GM21737 (cell line): Measurements from ENCODE around the gene LCMT1.
"Not testable (repeated sequence)": the region's sequence is repeated elsewhere in the genome, so short reads cannot be mapped to it uniquely, and the experiment has no call there.

ENCODE experiments used
- ATAC-seq: cut with Tn5 transposase; IDR thresholded peaks from one replicate; pipeline ENCODE4 v1.9.1; 2021; ENCODE audit warnings: mild to moderate bottlenecking, moderate library complexity; ENCODE audit not compliant: unreplicated experiment

LCMT1 gene

GRCh38 chr16:25135254-25135878 lies 23.8 kb downstream of the LCMT1 start:
- no peak for ATAC-seq

- ATAC-seq: no peak
Measured at GRCh38 chr16:25138130-25138529, 26.6 kb downstream of the LCMT1 start.

GRCh38 chr16:25140459-25140858 lies 28.9 kb downstream of the LCMT1 start:
- ATAC-seq: no peak

GRCh38 chr16:25141648-25142047 lies 30.1 kb downstream of the LCMT1 start:
- ATAC-seq: no peak

- ATAC-seq: no peak
Measured at GRCh38 chr16:25143928-25144327, 32.4 kb downstream of the LCMT1 start.

GRCh38 chr16:25148568-25149215 lies 37.1 kb downstream of the LCMT1 start:
- no peak for ATAC-seq

GRCh38 chr16:25151996-25152395 lies 40.5 kb downstream of the LCMT1 start:
- ATAC-seq: no peak

- ATAC-seq: no peak
Measured at GRCh38 chr16:25155553-25156460, 44.3 kb downstream of the LCMT1 start.

GRCh38 chr16:25157271-25157875 lies 45.8 kb downstream of the LCMT1 start:
- no peak for ATAC-seq

- ATAC-seq: no peak
Measured at GRCh38 chr16:25158401-25158800, 46.9 kb downstream of the LCMT1 start.

GRCh38 chr16:25161753-25162367 lies 50.3 kb downstream of the LCMT1 start:
- no peak for ATAC-seq

GRCh38 chr16:25163683-25164082 lies 52.1 kb downstream of the LCMT1 start:
- ATAC-seq: no peak

- ATAC-seq: no peak
Measured at GRCh38 chr16:25165284-25165683, 53.7 kb downstream of the LCMT1 start.

GRCh38 chr16:25167920-25168319 lies 56.4 kb downstream of the LCMT1 start:
- not testable (repeated sequence) for ATAC-seq

- no peak for ATAC-seq
Measured at GRCh38 chr16:25171390-25171789, 59.8 kb downstream of the LCMT1 start.

- ATAC-seq: no peak
Measured at GRCh38 chr16:25172831-25173230, 61.3 kb downstream of the LCMT1 start.

GRCh38 chr16:25174285-25174684 lies 62.7 kb downstream of the LCMT1 start:
- no peak for ATAC-seq

- no peak for ATAC-seq
Measured at GRCh38 chr16:25176136-25176535, 64.6 kb downstream of the LCMT1 start.

GRCh38 chr16:25177512-25177830 lies 65.9 kb downstream of the LCMT1 start:
- ATAC-seq: no peak

GRCh38 chr16:25177831-25178688 lies 66.5 kb downstream of the LCMT1 start:
- no peak for ATAC-seq
